ENCODE results near the gene H2AZ2.

The H2AZ2 gene

DNA sequence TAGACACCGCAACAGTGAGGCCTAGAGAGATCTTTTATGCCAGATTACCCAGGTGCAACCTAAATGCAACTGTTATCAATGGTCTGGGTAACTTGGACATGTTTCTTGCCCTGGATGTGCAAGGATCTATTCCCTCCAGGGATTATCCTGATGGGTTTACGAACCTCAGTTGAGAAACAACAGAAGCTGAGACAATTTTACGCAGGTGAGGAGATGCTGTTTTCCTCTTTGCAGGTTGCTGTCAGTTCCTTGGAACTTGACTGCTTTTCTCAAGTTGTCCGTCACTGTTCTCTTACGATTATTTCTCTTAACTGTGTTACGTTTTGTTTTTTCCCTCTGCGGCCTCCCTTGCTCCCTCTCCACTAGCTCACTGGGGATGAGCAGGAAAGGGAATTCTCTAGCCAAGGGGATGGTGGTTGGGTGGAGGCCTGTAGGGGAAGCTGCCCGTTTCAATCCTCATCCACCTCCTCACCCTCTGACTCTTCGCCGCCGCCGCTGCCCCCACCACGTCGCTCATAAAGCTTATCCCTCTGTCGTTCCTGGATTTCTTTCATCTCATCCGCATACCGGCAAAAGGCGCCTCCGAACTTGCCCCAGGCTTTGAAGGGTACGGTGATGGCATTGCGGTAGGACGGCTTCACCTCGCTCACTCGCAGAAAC is 36.2 kb upstream of the H2AZ2 start:
- Mint-ChIP-seq H3K4me1 (peaks cover 60% of the 10 kb centered on the region), H3K27ac (peak overlapping the region; percentile 86 to 99 (median 92)), H3K9me3 (no peaks in the 10 kb centered on the region), H3K27me3 (ENCODE audit: low read depth) (no peaks in the 10 kb centered on the region), H3K36me3 (ENCODE audit: low read depth) (peaks cover 39% of the 10 kb centered on the region), H3K4me3 (peak overlapping the region; percentile 90 to 97 (median 94))
- TF ChIP-seq, protein P1, sequence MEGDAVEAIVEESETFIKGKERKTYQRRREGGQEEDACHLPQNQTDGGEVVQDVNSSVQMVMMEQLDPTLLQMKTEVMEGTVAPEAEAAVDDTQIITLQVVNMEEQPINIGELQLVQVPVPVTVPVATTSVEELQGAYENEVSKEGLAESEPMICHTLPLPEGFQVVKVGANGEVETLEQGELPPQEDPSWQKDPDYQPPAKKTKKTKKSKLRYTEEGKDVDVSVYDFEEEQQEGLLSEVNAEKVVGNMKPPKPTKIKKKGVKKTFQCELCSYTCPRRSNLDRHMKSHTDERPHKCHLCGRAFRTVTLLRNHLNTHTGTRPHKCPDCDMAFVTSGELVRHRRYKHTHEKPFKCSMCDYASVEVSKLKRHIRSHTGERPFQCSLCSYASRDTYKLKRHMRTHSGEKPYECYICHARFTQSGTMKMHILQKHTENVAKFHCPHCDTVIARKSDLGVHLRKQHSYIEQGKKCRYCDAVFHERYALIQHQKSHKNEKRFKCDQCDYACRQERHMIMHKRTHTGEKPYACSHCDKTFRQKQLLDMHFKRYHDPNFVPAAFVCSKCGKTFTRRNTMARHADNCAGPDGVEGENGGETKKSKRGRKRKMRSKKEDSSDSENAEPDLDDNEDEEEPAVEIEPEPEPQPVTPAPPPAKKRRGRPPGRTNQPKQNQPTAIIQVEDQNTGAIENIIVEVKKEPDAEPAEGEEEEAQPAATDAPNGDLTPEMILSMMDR (IDR thresholded peaks at IDR 0.05; ENCODE audit: unreplicated experiment in 3 of 3), result no peak

DNA sequence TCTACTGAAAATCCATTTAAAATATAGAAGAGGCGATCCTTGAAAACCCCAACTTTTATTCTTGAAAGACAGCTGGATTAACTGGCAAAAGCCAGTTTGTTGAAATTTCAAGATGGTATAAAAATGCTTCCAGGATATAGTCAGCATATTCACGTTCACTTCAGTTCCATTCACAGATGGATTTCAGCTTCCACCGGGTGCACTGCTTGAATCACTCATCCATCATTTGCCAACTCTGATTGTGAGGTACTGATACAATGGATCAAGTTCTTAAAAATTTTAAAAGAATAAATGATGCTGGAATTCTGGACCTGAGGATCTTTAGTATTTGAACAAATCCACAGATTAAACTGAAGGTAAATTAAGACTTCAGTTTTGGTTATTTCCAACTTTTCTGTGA is 35.0 kb upstream of the H2AZ2 start:
- Mint-ChIP-seq H3K4me1 (peaks cover 62% of the 10 kb centered on the region), H3K9me3 (no peaks in the 10 kb centered on the region), H3K27ac (peak overlapping the region; percentile 76 to 99 (median 86)), H3K27me3 (ENCODE audit: low read depth) (no peaks in the 10 kb centered on the region), H3K36me3 (ENCODE audit: low read depth) (peaks cover 48% of the 10 kb centered on the region), H3K4me3 (peak overlapping the region; percentile 90 to 97 (median 94))
- TF ChIP-seq, protein P1 (IDR thresholded peaks at IDR 0.05; ENCODE audit: unreplicated experiment in 3 of 3), result no peak

GRCh38 chr7:44881610-44882009 is 33.7 kb upstream of the H2AZ2 start:
- H3K4me1 Mint-ChIP-seq, result peaks cover 55% of the 10 kb centered on the region
- H3K36me3 Mint-ChIP-seq (ENCODE audit: low read depth), result peaks cover 58% of the 10 kb centered on the region
- no peaks in the 10 kb centered on the region for H3K9me3 Mint-ChIP-seq
- TF ChIP-seq, protein P1 (IDR thresholded peaks at IDR 0.05; ENCODE audit: unreplicated experiment in 3 of 3), result no peak
- peak overlapping the region; percentile 90 to 97 (median 94) for H3K4me3 Mint-ChIP-seq
- no peaks in the 10 kb centered on the region for H3K27me3 Mint-ChIP-seq (ENCODE audit: low read depth)
- H3K27ac Mint-ChIP-seq, result peak overlapping the region; percentile 14 to 86 (median 27)

DNA sequence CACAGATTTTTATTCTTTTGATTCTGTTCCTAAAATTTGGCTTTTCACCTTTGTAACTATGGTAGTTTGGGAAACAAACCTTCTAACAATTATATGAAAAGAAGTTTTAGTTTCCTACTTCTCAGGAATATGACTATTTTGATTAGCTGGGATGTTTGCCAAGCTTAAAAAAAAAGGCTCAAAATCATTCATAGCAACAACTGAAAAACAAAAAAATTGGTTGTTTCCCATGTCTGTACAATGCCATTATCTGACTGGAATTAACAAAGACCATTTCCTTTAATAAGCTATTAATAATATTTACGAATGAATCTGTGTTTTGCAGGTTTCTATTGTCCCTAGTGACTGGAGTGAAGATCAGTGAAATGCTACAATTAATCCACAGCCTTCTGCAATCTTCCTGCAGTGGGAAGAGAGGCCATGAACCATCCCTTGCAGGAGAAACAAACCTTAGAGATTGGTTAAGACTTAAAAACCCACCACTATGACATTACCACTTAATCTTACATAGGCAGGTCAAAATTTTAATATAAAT is 33.2 kb upstream of the H2AZ2 start:
- peak overlapping the region; percentile 90 to 97 (median 94) for H3K4me3 Mint-ChIP-seq
- H3K36me3 Mint-ChIP-seq (ENCODE audit: low read depth), result peaks cover 58% of the 10 kb centered on the region
- peak overlapping the region; percentile 27 to 86 (median 39) for H3K27ac Mint-ChIP-seq
- H3K27me3 Mint-ChIP-seq (ENCODE audit: low read depth), result no peaks in the 10 kb centered on the region
- H3K4me1 Mint-ChIP-seq, result peaks cover 54% of the 10 kb centered on the region
- H3K9me3 Mint-ChIP-seq, result no peaks in the 10 kb centered on the region
- TF ChIP-seq, protein P1 (IDR thresholded peaks at IDR 0.05; ENCODE audit: unreplicated experiment in 3 of 3), result no peak

- TF ChIP-seq, protein P1 (IDR thresholded peaks at IDR 0.05; ENCODE audit: unreplicated experiment in 3 of 3), result no peak
- Mint-ChIP-seq H3K27me3 (ENCODE audit: low read depth) (no peaks in the 10 kb centered on the region), H3K4me3 (peak overlapping the region; percentile 90 to 97 (median 94)), H3K4me1 (peaks cover 48% of the 10 kb centered on the region), H3K9me3 (no peaks in the 10 kb centered on the region), H3K36me3 (ENCODE audit: low read depth) (peaks cover 58% of the 10 kb centered on the region), H3K27ac (peak overlapping the region; percentile 22 to 86 (median 39))
Measured at GRCh38 chr7:44880317-44881018, 32.6 kb upstream of the H2AZ2 start.

Data from nephron (organoid).